Activated T-cell treated with anti-CD3 and anti-CD28 coated beads for 48 hours (primary cell): ENCODE measurements around the gene ANKRD39.
A peak's percentile ranks its signal among the peaks of the same experiment; 100 is the strongest.
"Not testable (repeated sequence)": the region's sequence is repeated elsewhere in the genome, so short reads cannot be mapped to it uniquely, and the experiment has no call there.

Experiments used
- DNase-seq: peaks from one replicate; pipeline ENCODE4 v3.0.0-alpha.2; 2020; ENCODE audit warnings: low read depth

ANKRD39 gene

GRCh38 chr2:96808176-96808837 lies 49.5 kb downstream of the ANKRD39 start:
- DNase-seq: no peak

- DNase-seq: no peak
These were observed 50.7 kb downstream of the ANKRD39 start for GRCh38 chr2:96807127-96807471.

- no peak for DNase-seq
These were observed 51.2 kb downstream of the ANKRD39 start for GRCh38 chr2:96806468-96807126.

DNA sequence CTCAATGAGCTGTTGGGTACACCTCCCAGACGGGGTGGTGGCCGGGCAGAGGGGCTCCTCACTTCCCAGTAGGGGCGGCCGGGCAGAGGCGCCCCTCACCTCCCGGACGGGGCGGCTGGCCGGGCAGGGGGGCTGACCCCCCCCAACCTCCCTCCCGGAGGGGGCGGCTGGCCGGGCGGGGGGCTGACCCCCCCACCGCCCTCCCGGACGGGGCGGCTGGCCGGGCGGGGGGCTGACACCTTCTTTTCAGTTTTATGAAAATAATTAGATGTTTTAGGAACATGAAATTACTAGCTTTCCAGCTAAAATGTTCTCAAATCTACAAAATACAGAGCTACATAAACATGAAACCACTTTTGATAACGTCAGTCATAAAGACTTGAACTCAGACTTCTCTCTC lies 51.9 kb downstream of the ANKRD39 start:
- DNase-seq: not testable (repeated sequence)

- no peak for DNase-seq
These were observed 52.8 kb downstream of the ANKRD39 start for GRCh38 chr2:96804986-96805385.

GRCh38 chr2:96802721-96803120 lies 55.1 kb downstream of the ANKRD39 start:
- DNase-seq: no peak

DNA sequence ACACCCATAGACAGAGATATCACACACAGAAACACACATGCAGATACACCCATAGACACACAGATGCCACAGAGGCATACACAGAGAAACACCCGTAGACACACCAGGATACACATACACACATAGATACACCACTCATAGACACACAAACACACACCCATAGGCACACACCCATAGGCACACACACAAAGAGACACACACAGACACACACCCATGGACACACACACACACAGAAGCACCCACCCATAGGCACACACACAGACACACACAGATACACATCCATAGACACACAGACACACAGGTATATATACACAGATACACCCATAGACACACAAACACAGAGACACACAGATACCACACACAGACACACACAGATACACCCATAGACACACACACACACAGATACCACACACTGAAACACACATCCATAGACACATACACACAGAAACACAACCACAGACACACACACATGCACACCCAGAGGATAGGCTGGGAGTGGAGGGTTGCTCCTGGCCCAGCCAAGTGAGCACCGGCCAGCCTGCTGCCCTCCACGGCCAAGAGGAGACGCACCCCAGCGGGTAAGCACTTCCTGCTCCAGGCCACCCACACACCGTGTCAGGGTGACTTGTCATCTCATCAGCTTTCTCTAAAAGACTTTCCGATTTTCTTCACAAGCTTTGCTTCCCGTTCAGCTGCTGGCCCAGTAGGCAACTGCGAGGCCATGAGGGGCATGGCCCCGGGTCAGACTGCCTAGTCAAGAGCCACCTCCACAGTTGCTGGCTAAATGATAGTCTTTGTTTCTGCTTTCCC lies 55.8 kb downstream of the ANKRD39 start:
- DNase-seq: peak; percentile 28

DNA sequence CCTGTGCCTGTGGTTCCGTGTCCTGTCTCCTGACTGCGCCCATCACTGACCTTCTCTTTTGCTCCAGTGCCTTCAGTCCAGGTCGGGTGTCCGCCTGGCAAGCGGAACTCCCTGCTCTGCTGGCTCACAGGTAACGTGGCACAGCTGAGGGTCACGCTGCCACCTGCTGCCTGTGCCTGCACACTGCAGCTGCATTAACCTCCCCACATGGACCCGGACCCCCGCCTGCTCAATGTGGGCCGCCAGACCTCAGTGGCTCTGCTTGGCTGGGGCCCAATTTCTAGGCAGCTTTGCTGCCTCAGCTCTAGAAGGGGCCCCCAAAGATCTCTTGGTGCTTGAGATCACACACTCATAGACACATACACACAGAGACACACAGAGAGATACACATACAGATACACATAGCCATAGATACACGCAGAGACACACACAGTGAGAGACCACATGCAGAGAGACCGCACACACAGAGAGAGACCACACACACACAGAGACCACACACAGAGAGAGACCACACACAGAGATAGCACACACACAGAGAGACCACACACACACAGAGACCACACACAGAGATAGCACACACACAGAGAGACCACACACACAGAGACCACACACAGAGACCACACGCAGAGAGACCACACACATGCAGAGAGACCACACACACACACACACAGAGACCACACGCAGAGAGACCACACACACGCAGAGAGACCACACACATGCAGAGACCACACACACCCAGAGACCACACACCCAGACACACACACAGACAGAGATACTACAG lies 56.6 kb downstream of the ANKRD39 start:
- peak; percentile 70 for DNase-seq

DNA sequence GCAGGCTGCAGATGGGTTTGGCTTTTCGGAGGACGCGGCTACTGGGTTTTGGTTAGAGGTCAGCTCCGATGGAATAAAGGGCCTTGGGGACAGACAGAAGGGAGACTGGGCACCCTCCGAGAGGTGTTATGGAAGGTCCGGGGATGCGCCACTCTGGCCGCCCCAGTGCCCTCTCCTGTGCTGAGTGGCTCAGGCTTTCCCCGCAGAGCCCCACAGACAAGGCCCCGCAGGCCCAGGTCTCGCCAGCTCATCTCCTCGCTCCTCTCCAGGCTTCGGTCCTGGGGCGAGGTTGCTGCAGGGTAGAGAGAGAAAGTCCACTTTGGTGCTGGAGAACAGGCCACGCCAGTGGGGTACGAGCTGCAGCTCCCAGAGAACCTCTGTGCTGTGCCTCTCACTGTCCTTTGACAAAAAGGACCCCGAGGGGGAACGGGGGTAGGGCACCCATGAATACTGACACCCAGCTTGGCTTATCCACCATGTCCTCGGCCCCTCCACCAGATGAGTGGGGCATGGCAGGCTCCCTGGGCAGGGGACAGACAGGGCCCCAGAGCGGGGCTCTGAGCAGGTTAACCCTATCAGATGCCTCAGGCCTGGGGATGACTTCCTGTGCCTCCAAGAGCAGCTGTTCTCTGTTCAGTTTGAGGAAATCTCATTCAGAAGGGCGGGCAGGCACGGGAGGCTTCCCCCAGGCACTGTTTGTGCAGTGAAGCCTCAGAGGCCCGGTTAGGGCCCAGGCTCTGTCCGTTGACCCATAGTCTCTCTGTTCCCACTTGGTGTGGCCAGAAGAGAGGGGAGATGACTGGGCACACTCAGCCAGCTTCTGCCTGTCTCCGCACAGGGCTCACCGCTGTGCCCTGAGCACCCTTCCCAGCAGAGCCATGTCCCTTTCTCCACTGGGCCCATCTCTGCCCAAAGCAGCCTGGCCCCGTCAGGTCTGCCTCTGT lies 57.5 kb downstream of the ANKRD39 start:
- no peak for DNase-seq

- no peak for DNase-seq
These were observed 58.2 kb downstream of the ANKRD39 start for GRCh38 chr2:96799623-96799935.

- DNase-seq: no peak
These were observed 58.8 kb downstream of the ANKRD39 start for GRCh38 chr2:96798733-96799622.
